Natural killer cell (primary cell): Measurements from ENCODE around the gene BAG2. TPM values are rescaled to one million over a fixed set of nuclear protein-coding genes. Genes with fewer than 3 reads are reported as not detected.
A peak's percentile ranks its signal among the peaks of the same experiment; 100 is the strongest.

ENCODE experiments used
- ATAC-seq, 3 donors: fragments of 150-1000 bp in 2 of 3; fragments of 200-7000 bp in 1 of 3; cut with Tn5 transposase; 1 replicate in 1 of 3; 2 replicates in 2 of 3; pipeline ENCODE4 v1.10.0; 2021; ENCODE audit warnings: mild to moderate bottlenecking in 2 of 3, moderate library complexity in 2 of 3
- DNase-seq, 2 donors: peaks; one replicate each; pipeline versions ENCODE4 v3.0.0 to v3.0.0-alpha.2; 2013 to 2021; ENCODE audit warnings: mixed read lengths in 1 of 2
- H3K27ac ChIP-seq: one replicate; pipeline ENCODE4 v1.5.1; 2013; ENCODE audit warnings: mild to moderate bottlenecking, low read length
- H3K27me3 ChIP-seq: one replicate; pipeline ENCODE4 v1.6.1; 2013; ENCODE audit warnings: low read length; ENCODE audit not compliant: control insufficient read depth, insufficient read depth
- H3K36me3 ChIP-seq: one replicate; pipeline ENCODE4 v1.6.1; 2013; ENCODE audit warnings: low read length; ENCODE audit not compliant: control insufficient read depth, insufficient read depth
- H3K4me1 ChIP-seq: one replicate; pipeline ENCODE4 v1.6.1; 2013; ENCODE audit warnings: low read length; ENCODE audit not compliant: control insufficient read depth, insufficient read depth
- H3K4me3 ChIP-seq: one replicate; pipeline ENCODE4 v1.5.1; 2013; ENCODE audit warnings: low read length
- H3K9me3 ChIP-seq: one replicate; pipeline ENCODE4 v1.6.1; 2013; ENCODE audit warnings: low read length; ENCODE audit not compliant: control insufficient read depth, insufficient read depth
- H3K27ac Mint-ChIP-seq, 2 donors: one replicate each; pipeline ENCODE4 v1.8.0; 2022; ENCODE audit warnings: mild to moderate bottlenecking in 2 of 2, mixed read lengths in 2 of 2, moderate library complexity in 1 of 2
- H3K27me3 Mint-ChIP-seq, 2 donors: one replicate each; pipeline ENCODE4 v1.8.0; 2022; ENCODE audit warnings: low read depth in 2 of 2, mixed read lengths in 2 of 2
- H3K36me3 Mint-ChIP-seq: one replicate; pipeline ENCODE4 v1.8.0; 2022; ENCODE audit warnings: mixed read lengths
- H3K4me1 Mint-ChIP-seq, 2 donors: one replicate each; pipeline ENCODE4 v1.8.0; 2022; ENCODE audit warnings: mixed read lengths in 2 of 2
- H3K4me3 Mint-ChIP-seq: one replicate; pipeline ENCODE4 v1.8.0; 2022; ENCODE audit warnings: mild to moderate bottlenecking, moderate library complexity, mixed read lengths
- H3K9me3 Mint-ChIP-seq, 2 donors: one replicate each; pipeline ENCODE4 v1.8.0; 2022; ENCODE audit warnings: mixed read lengths in 2 of 2
- CTCF ChIP-seq: fragments of 200-600 bp; IDR thresholded peaks from one replicate; pipeline ENCODE4 v1.8.0; 2022; ENCODE audit warnings: antibody characterized with exemption
- WGBS: methylation state at CpG from one replicate; pipeline ENCODE4 v1.1.7; 2013; ENCODE audit warnings: missing lambda C conversion rate; ENCODE audit not compliant: insufficient coverage; 5-methylcytosine and 5-hydroxymethylcytosine counted together
- intact Hi-C: fragments of 100-400 bp; cut with micrococcal nuclease; formaldehyde crosslinking; loops from one replicate; pipeline ENCODE4 v1.14.2; 2022
- total RNA-seq, 4 donors: library from RNA; stranded (reverse); fragments of 120-200 nt in 1 of 4; gene quantifications; one replicate each; pipeline versions ENCODE4 v1.2.3 to v1.2.4, GENCODE V29; 2013 to 2022

BAG2 gene
- total RNA-seq, 3 donors from 2014 or later (not counting 1 experiment from before 2014, with no cell fraction given) = 2.8 to 3.6 (median 3.2) TPM

GRCh38 chr6:57130661-57131177, 41.4 kb upstream of the BAG2 start:
- TF ChIP-seq CTCF = no peak
- H3K4me1 ChIP-seq = no peaks in the 10 kb centered on the region
- H3K9me3 ChIP-seq = no peaks in the 10 kb centered on the region
- H3K4me3 ChIP-seq = no peak overlapping the region
- no peak for ATAC-seq
- Mint-ChIP-seq H3K9me3 (no peaks in the 10 kb centered on the region), H3K27me3 (no peaks in the 10 kb centered on the region), H3K4me1 (no peaks in the 10 kb centered on the region), H3K4me3 (no peak overlapping the region), H3K27ac (no peak overlapping the region), H3K36me3 (peaks cover 5% of the 10 kb centered on the region)
- peaks cover 40% of the 10 kb centered on the region for H3K36me3 ChIP-seq
- no peaks in the 10 kb centered on the region for H3K27me3 ChIP-seq
- DNase-seq = no peak
- H3K27ac ChIP-seq = no peak overlapping the region
- intact Hi-C loops = no loop called here

- H3K27ac Mint-ChIP-seq = no peak overlapping the region
- H3K27me3 ChIP-seq = no peaks in the 10 kb centered on the region
- 100% methylated on average over 1 of the region's 1 CpG for WGBS
Observed at GRCh38 chr6:57134954-57135353, 37.2 kb upstream of the BAG2 start.

GRCh38 chr6:57135885-57136284, 36.2 kb upstream of the BAG2 start:
- Histone ChIP-seq H3K4me1 (no peaks in the 10 kb centered on the region), H3K9me3 (no peaks in the 10 kb centered on the region), H3K27ac (no peak overlapping the region), H3K27me3 (no peaks in the 10 kb centered on the region), H3K4me3 (no peak overlapping the region), H3K36me3 (peaks cover 28% of the 10 kb centered on the region)
- no peak overlapping the region for H3K4me3 Mint-ChIP-seq
- H3K36me3 Mint-ChIP-seq = peaks cover 5% of the 10 kb centered on the region
- H3K27me3 Mint-ChIP-seq = no peaks in the 10 kb centered on the region
- no CpG with 5 or more reads among the region's 1 CpG for WGBS
- peaks cover 12 to 22% of the 10 kb centered on the region in 2 donors for H3K4me1 Mint-ChIP-seq
- peak overlapping the region in 1 of 2 donors; percentile 9 for H3K27ac Mint-ChIP-seq
- H3K9me3 Mint-ChIP-seq = no peaks in the 10 kb centered on the region
- ATAC-seq (no peak), DNase-seq (no peak)
- intact Hi-C loops = loop anchor here (2.0 to 5.0 kb wide), 2 partner anchors 34 to 37 kb away; partner anchors contain the start of gene BAG2
- no peak for TF ChIP-seq CTCF

More at GRCh38 chr6:57134954-57135353, 37.2 kb upstream of the BAG2 start:
- H3K9me3 ChIP-seq = no peaks in the 10 kb centered on the region
- Mint-ChIP-seq H3K4me1 (peaks cover 12 to 22% of the 10 kb centered on the region in 2 donors), H3K36me3 (peaks cover 5% of the 10 kb centered on the region), H3K4me3 (no peak overlapping the region), H3K9me3 (no peaks in the 10 kb centered on the region), H3K27me3 (no peaks in the 10 kb centered on the region)
- H3K4me1 ChIP-seq = no peaks in the 10 kb centered on the region
- H3K27ac ChIP-seq = no peak overlapping the region
- intact Hi-C loops = loop anchor here (5.0 kb wide), 1 partner anchor 33 kb away; no protein-coding TSS in a partner anchor
- no peak for ATAC-seq
- TF ChIP-seq CTCF = no peak
- DNase-seq = no peak
- peaks cover 32% of the 10 kb centered on the region for H3K36me3 ChIP-seq
- H3K4me3 ChIP-seq = no peak overlapping the region

- peak; percentile 84 to 90 (median 85) for ATAC-seq
- peak in 1 of 2 donors; percentile 6 for DNase-seq
- peaks cover 11% of the 10 kb centered on the region for H3K36me3 Mint-ChIP-seq
Observed at GRCh38 chr6:57137350-57137749, 34.8 kb upstream of the BAG2 start.

More at GRCh38 chr6:57137350-57137749, 34.8 kb upstream of the BAG2 start:
- H3K4me1 Mint-ChIP-seq = peaks cover 12 to 22% of the 10 kb centered on the region in 2 donors
- Histone ChIP-seq H3K4me1 (no peaks in the 10 kb centered on the region), H3K27me3 (no peaks in the 10 kb centered on the region), H3K9me3 (no peaks in the 10 kb centered on the region), H3K27ac (no peak overlapping the region), H3K36me3 (peaks cover 34% of the 10 kb centered on the region), H3K4me3 (no peak overlapping the region)
- intact Hi-C loops = loop anchor here (2.0 to 5.0 kb wide), 2 partner anchors 35 kb away; partner anchors contain the start of gene BAG2
- no peaks in the 10 kb centered on the region for H3K9me3 Mint-ChIP-seq
- peak overlapping the region; percentile 60 to 69 for H3K27ac Mint-ChIP-seq
- TF ChIP-seq CTCF = no peak
- 40% methylated on average over 1 of the region's 2 CpGs for WGBS
- no peaks in the 10 kb centered on the region for H3K27me3 Mint-ChIP-seq
- H3K4me3 Mint-ChIP-seq = no peak overlapping the region
